WTC11 (cell line): ENCODE measurements around the gene RAD50.

ENCODE experiments used
- CTCF ChIP-seq: fragments of 200-600 bp; IDR thresholded peaks from 2 replicates; pipeline ENCODE4 v1.8.0; 2022; ENCODE audit warnings: antibody characterized with exemption
- E2F4 ChIP-seq: sonication (generic); formaldehyde crosslinking; IDR thresholded peaks from 2 replicates; pipeline ENCODE4 v1.8.1; 2022; ENCODE audit warnings: low read depth, mild to moderate bottlenecking, moderate library complexity, missing genetic modification reagents, borderline replicate concordance
- E2F5 ChIP-seq: sonication (generic); formaldehyde crosslinking; IDR thresholded peaks from 2 replicates; pipeline ENCODE4 v1.8.1; 2022; ENCODE audit warnings: mild to moderate bottlenecking, moderate library complexity, missing genetic modification reagents
- HMGXB4 ChIP-seq: sonication (generic); formaldehyde crosslinking; IDR thresholded peaks from 2 replicates; pipeline ENCODE4 v1.8.1; 2023; ENCODE audit warnings: mild to moderate bottlenecking, moderate library complexity, missing genetic modification reagents
- JUN ChIP-seq: sonication (generic); formaldehyde crosslinking; IDR thresholded peaks from 2 replicates; pipeline ENCODE4 v1.8.0; 2023; ENCODE audit warnings: mild to moderate bottlenecking, missing genetic modification reagents
- NFE2L1 ChIP-seq: sonication (generic); formaldehyde crosslinking; IDR thresholded peaks from 2 replicates; pipeline ENCODE4 v1.8.1; 2023; ENCODE audit warnings: missing genetic modification reagents
- NFYB ChIP-seq: sonication (generic); formaldehyde crosslinking; conservative IDR thresholded peaks from 2 replicates; pipeline ENCODE4 v1.8.0; 2022; ENCODE audit warnings: low read depth, missing genetic modification reagents
- RORB ChIP-seq: fragments of 250-450 bp; sonication (Bioruptor Pico); IDR thresholded peaks from 2 replicates; pipeline ENCODE4 v1.9.0; 2021; ENCODE audit warnings: mild to moderate bottlenecking
- ZNF232 ChIP-seq: sonication (generic); formaldehyde crosslinking; IDR thresholded peaks from 2 replicates; pipeline ENCODE4 v1.8.0; 2022; ENCODE audit warnings: mild to moderate bottlenecking, missing genetic modification reagents
- ZNF263 ChIP-seq: sonication (generic); formaldehyde crosslinking; IDR thresholded peaks from 2 replicates; pipeline ENCODE4 v1.8.1; 2022; ENCODE audit warnings: low read depth, mild to moderate bottlenecking, moderate library complexity, missing genetic modification reagents
- ZNF281 ChIP-seq: sonication (generic); formaldehyde crosslinking; IDR thresholded peaks from 2 replicates; pipeline ENCODE4 v1.8.0; 2023; ENCODE audit warnings: mild to moderate bottlenecking, missing genetic modification reagents

GRCh38 chr5:132547269-132547668, 9.5 kb upstream of the RAD50 start:
- TF ChIP-seq NFYB, result no peak
- TF ChIP-seq E2F4 (CRISPR knock-in tag), result no peak
- no peak for TF ChIP-seq HMGXB4 (CRISPR knock-in tag)
- no peak for TF ChIP-seq CTCF
- no peak for TF ChIP-seq ZNF281 (CRISPR knock-in tag)
- no peak for TF ChIP-seq ZNF232 (CRISPR knock-in tag)
- no peak for TF ChIP-seq NFE2L1 (CRISPR knock-in tag)
- no peak for TF ChIP-seq RORB (CRISPR knock-in tag)
- no peak for TF ChIP-seq ZNF263
- no peak for TF ChIP-seq E2F5 (CRISPR knock-in tag)
- no peak for TF ChIP-seq JUN
